Neural cell (in vitro differentiated cells): ENCODE results near the gene PEA15. TPM values are rescaled to one million over a fixed set of nuclear protein-coding genes. Genes with fewer than 3 reads are reported as not detected.

Experiments
- H2AFZ ChIP-seq: fragments of 200-600, 300-800 bp; sonication (generic), shearing (Covaris generic); 2 replicates; pipeline ENCODE4 v1.6.0; 2014; ENCODE audit warnings: low read depth, mild to moderate bottlenecking, antibody characterized with exemption, low read length, moderate library complexity
- H3F3A ChIP-seq: fragments of 200-600 bp; shearing (Covaris generic); 2 replicates; pipeline ENCODE4 v1.6.1; 2016; ENCODE audit warnings: mild to moderate bottlenecking, moderate library complexity, mixed read lengths, antibody characterized with exemption, low read length; ENCODE audit not compliant: insufficient read depth, poor library complexity, severe bottlenecking
- H3K27ac ChIP-seq: fragments of 200-600, 300-800 bp; sonication (generic), shearing (Covaris generic); 2 replicates; pipeline ENCODE4 v1.5.1; 2014; ENCODE audit warnings: mild to moderate bottlenecking, low read length, moderate library complexity
- H3K27me3 ChIP-seq: fragments of 300-800, 200-600 bp; sonication (generic), shearing (Covaris generic); 2 replicates; pipeline ENCODE4 v1.6.0; 2014; ENCODE audit warnings: mild to moderate bottlenecking, low read depth, low read length, moderate library complexity; ENCODE audit not compliant: insufficient read depth
- H3K36me3 ChIP-seq: fragments of 300-800, 200-600 bp; sonication (generic), shearing (Covaris generic); 2 replicates; pipeline ENCODE4 v1.5.1; 2014; ENCODE audit warnings: mild to moderate bottlenecking, antibody characterized with exemption, low read length, moderate library complexity; ENCODE audit not compliant: insufficient read depth
- H3K4me2 ChIP-seq: fragments of 300-800, 200-600 bp; sonication (generic), shearing (Covaris generic); 2 replicates; pipeline ENCODE4 v1.6.0; 2014; ENCODE audit warnings: mild to moderate bottlenecking, low read length
- H3K4me3 ChIP-seq: fragments of 300-800, 200-600 bp; sonication (generic), shearing (Covaris generic); 2 replicates; pipeline ENCODE4 v1.5.1; 2014; ENCODE audit warnings: mild to moderate bottlenecking, low read length, moderate library complexity
- H3K79me2 ChIP-seq: fragments of 200-600 bp; shearing (Covaris generic); replicated peaks from 2 replicates; pipeline ENCODE4 v1.6.0; 2014; ENCODE audit warnings: mild to moderate bottlenecking, low read length, moderate library complexity; ENCODE audit not compliant: insufficient read depth
- H3K9ac ChIP-seq: fragments of 300-800, 200-600 bp; sonication (generic), shearing (Covaris generic); 2 replicates; pipeline ENCODE4 v1.6.1; 2016; ENCODE audit warnings: mild to moderate bottlenecking, low read length, mixed read lengths
- H3K9me2 ChIP-seq: fragments of 200-600 bp; shearing (Covaris generic); 2 replicates; pipeline ENCODE4 v1.6.1; 2016; ENCODE audit warnings: mild to moderate bottlenecking, low read length, mixed read lengths; ENCODE audit not compliant: insufficient read depth
- H3K9me3 ChIP-seq: fragments of 200-600, 300-800 bp; sonication (generic), shearing (Covaris generic); 2 replicates; pipeline ENCODE4 v1.6.1; 2016; ENCODE audit warnings: mild to moderate bottlenecking, mixed run types, low read length, moderate library complexity, mixed read lengths
- H4K20me1 ChIP-seq: fragments of 200-600 bp; shearing (Covaris generic); 2 replicates; pipeline ENCODE4 v1.6.1; 2016; ENCODE audit warnings: mild to moderate bottlenecking, mixed run types; ENCODE audit not compliant: insufficient read depth
- EP300 ChIP-seq: fragments of 450-650 bp; conservative IDR thresholded peaks from 2 replicates; pipeline ENCODE4 v1.6.1; 2014; ENCODE audit warnings: antibody characterized with exemption, mild to moderate bottlenecking, moderate library complexity; ENCODE audit not compliant: poor library complexity, severe bottlenecking
- EZH2 ChIP-seq: fragments of 200-600, 300-800 bp; shearing (Covaris generic), sonication (generic); IDR thresholded peaks from 2 replicates; pipeline ENCODE4 v1.6.1; 2014; ENCODE audit warnings: antibody characterized with exemption, low read length, borderline replicate concordance, mild to moderate bottlenecking; ENCODE audit not compliant: insufficient read depth, poor library complexity, severe bottlenecking
- MXI1 ChIP-seq: fragments of 450-650 bp; conservative IDR thresholded peaks from 2 replicates; pipeline ENCODE4 v1.6.1; 2014; ENCODE audit warnings: antibody characterized with exemption, mild to moderate bottlenecking; ENCODE audit not compliant: poor library complexity, severe bottlenecking
- POLR2AphosphoS5 ChIP-seq: IDR thresholded peaks from 2 replicates; pipeline ENCODE4 v1.6.1; 2012
- RAD21 ChIP-seq: fragments of 450-650 bp; conservative IDR thresholded peaks from 2 replicates; pipeline ENCODE4 v1.6.1; 2014; ENCODE audit warnings: antibody characterized with exemption, mild to moderate bottlenecking, moderate library complexity
- REST ChIP-seq: IDR thresholded peaks from 2 replicates; pipeline ENCODE4 v1.6.1; 2012; ENCODE audit warnings: borderline replicate concordance
- SMC3 ChIP-seq: fragments of 450-650 bp; conservative IDR thresholded peaks from 2 replicates; pipeline ENCODE4 v1.6.1; 2014; ENCODE audit warnings: antibody characterized with exemption, mild to moderate bottlenecking, moderate library complexity; ENCODE audit not compliant: poor library complexity
- TAF1 ChIP-seq: IDR thresholded peaks from 2 replicates; pipeline ENCODE4 v1.6.1; 2012; ENCODE audit warnings: low read depth
- polyA plus RNA-seq: library from polyadenylated mRNA; depleted of rRNA; stranded (reverse); fragments of >200 nt; gene quantifications from 2 replicates; pipeline ENCODE4 v1.2.3, GENCODE V29; 2014
- TF ChIP-seq, protein P1 (sequence below): fragments of 450-650 bp; IDR thresholded peaks from 2 replicates; pipeline ENCODE4 v1.5.1; 2014; ENCODE audit warnings: antibody characterized with exemption, mild to moderate bottlenecking, moderate library complexity; ENCODE audit not compliant: poor library complexity, severe bottlenecking

Gene PEA15
- polyA plus RNA-seq, 1 donor from 2014 or later, result 46.4 TPM

- no peak overlapping the region for H3K4me3 ChIP-seq
- no peaks in the 10 kb centered on the region for H3K27me3 ChIP-seq
- no peak overlapping the region for H3K27ac ChIP-seq
- H3K9ac ChIP-seq, result no peak overlapping the region
- H3K79me2 ChIP-seq, result no peaks in the 10 kb centered on the region
- H3K9me2 ChIP-seq, result no peaks in the 10 kb centered on the region
- no peaks in the 10 kb centered on the region for H3F3A ChIP-seq
- no peaks in the 10 kb centered on the region for H4K20me1 ChIP-seq
- no peak overlapping the region for H2AFZ ChIP-seq
- no peaks in the 10 kb centered on the region for H3K9me3 ChIP-seq
- H3K36me3 ChIP-seq, result peaks cover 23% of the 10 kb centered on the region
- H3K4me2 ChIP-seq, result no peak overlapping the region
- TF ChIP-seq RAD21, result no peak
Observed at GRCh38 chr1:160220301-160220700, 15.1 kb downstream of the PEA15 start.

DNA sequence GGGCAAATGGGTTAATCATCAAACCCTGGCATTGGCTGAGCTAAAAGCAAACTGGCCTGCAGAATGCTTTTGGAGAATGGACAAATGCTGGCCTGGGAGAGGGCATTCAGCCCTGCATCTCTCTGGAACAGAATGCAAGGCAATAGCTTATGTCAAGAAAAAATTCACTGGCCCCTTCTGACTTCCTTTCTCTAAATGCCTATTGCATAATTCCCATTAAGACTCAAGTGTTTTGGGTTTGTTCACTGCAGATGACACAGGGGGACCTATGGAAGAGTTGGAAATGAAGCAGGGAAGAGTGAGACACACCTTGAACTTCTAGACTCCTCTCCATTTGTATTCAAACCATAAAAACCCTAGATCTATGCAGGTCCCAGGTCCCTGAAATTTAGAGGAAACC is 15.9 kb downstream of the PEA15 start:
- Histone ChIP-seq H3K4me2 (no peak overlapping the region), H4K20me1 (no peaks in the 10 kb centered on the region), H3F3A (no peaks in the 10 kb centered on the region), H3K27me3 (no peaks in the 10 kb centered on the region), H3K79me2 (no peaks in the 10 kb centered on the region), H3K9ac (no peak overlapping the region), H2AFZ (no peak overlapping the region), H3K4me3 (no peak overlapping the region), H3K9me3 (no peaks in the 10 kb centered on the region), H3K36me3 (peaks cover 23% of the 10 kb centered on the region), H3K9me2 (no peaks in the 10 kb centered on the region), H3K27ac (no peak overlapping the region)
- TF ChIP-seq REST (no peak), MXI1 (no peak), TAF1 (no peak), EP300 (no peak), SMC3 (no peak), RAD21 (no peak), EZH2 (no peak), POLR2AphosphoS5 (no peak)
- TF ChIP-seq, protein P1, sequence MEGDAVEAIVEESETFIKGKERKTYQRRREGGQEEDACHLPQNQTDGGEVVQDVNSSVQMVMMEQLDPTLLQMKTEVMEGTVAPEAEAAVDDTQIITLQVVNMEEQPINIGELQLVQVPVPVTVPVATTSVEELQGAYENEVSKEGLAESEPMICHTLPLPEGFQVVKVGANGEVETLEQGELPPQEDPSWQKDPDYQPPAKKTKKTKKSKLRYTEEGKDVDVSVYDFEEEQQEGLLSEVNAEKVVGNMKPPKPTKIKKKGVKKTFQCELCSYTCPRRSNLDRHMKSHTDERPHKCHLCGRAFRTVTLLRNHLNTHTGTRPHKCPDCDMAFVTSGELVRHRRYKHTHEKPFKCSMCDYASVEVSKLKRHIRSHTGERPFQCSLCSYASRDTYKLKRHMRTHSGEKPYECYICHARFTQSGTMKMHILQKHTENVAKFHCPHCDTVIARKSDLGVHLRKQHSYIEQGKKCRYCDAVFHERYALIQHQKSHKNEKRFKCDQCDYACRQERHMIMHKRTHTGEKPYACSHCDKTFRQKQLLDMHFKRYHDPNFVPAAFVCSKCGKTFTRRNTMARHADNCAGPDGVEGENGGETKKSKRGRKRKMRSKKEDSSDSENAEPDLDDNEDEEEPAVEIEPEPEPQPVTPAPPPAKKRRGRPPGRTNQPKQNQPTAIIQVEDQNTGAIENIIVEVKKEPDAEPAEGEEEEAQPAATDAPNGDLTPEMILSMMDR, result no peak

GRCh38 chr1:160222546-160222945 is 17.4 kb downstream of the PEA15 start:
- Histone ChIP-seq H3K36me3 (peaks cover 20% of the 10 kb centered on the region), H4K20me1 (no peaks in the 10 kb centered on the region), H3K4me2 (no peak overlapping the region), H3K27me3 (no peaks in the 10 kb centered on the region), H3F3A (no peaks in the 10 kb centered on the region), H2AFZ (no peak overlapping the region), H3K79me2 (no peaks in the 10 kb centered on the region), H3K9me3 (no peaks in the 10 kb centered on the region), H3K9ac (no peak overlapping the region), H3K4me3 (no peak overlapping the region), H3K9me2 (no peaks in the 10 kb centered on the region), H3K27ac (no peak overlapping the region)
- TF ChIP-seq EZH2 (no peak), MXI1 (no peak), REST (no peak)
